ENCODE results near the gene C17orf100. TPM values are rescaled to one million over a fixed set of nuclear protein-coding genes. Genes with fewer than 3 reads are reported as not detected.
"Not testable (repeated sequence)": the region's sequence is repeated elsewhere in the genome, so short reads cannot be mapped to it uniquely, and the experiment has no call there.

Gene C17orf100
- total RNA-seq, 2 experiments from 2014 or later, result 0.69 to 0.70 TPM

DNA sequence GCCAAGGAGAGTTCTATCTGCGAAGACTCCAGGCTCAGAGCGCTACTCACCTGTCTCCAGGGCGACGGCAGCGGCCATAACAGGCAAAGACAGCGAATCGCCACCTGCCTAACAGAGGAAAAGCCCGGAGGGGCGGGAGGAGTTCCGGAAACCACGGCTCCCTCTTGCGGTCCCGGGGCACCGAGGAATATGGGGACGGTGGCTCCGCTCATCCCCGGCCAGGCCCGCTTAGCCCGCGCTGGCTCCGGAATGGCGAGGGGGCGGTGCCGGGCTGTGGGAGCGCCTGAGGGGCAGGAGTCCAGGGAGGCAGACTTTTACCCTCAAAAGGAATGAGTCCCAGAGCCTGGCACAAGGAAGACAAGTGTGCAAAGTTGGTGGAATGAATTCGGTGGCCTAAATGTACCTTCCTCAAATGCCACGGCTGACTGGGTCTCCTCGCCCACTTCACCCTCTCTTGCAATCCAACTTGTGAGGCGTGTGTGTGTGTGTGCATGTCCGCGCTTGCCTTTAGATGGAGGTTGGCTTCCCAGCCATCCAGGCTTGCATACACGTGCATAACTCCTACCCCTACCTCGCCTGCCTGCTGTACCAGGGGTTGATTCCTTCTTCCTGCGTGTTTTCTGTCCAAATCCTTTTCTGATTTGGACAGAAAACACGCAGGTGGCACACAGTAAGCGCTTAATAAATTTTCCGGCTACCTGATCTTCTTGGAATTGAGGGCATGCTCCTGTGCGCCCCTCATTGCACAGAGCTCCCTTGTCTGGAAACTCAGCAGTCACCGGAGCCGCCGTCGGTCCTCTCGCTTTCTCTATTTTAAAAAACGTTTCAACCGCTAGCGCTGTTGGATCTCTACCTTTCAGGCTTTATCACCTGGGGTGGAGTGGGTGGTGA lies 3.5 kb downstream of the C17orf100 start:
- no peaks in the 10 kb centered on the region for H3K27me3 Mint-ChIP-seq
- Histone ChIP-seq H3K36me3 (ENCODE audit: insufficient read depth, low read length) (peaks cover 2% of the 10 kb centered on the region), H3K27ac (ENCODE audit: low read depth in 1 of 2, low read length in 2 of 2) (no peak overlapping the region), H3K27me3 (ENCODE audit: control insufficient read depth in 1 of 2, insufficient read depth in 2 of 2, low read length in 2 of 2) (peaks cover 0 to 4% of the 10 kb centered on the region in 2 experiments), H3K9me3 (ENCODE audit: control insufficient read depth in 1 of 2, insufficient read depth in 1 of 2, low read length in 2 of 2) (peaks cover 0 to 6% of the 10 kb centered on the region in 2 experiments), H3K4me1 (ENCODE audit: insufficient read depth, low read length) (peaks cover 46% of the 10 kb centered on the region), H3K4me3 (ENCODE audit: low read length) (peak overlapping the region; percentile 66)
- intact Hi-C loops (cut with DNase I, micrococcal nuclease), result loop anchor here (5.0 kb wide), 3 partner anchors 102 to 1073 kb away; partner anchors contain the start of genes NLRP1 (in 2 of the 2), RNASEK (in 2 of the 2) and XAF1 (in 2 of the 2)
- ATAC-seq (ENCODE audit: poor library complexity), result no peak
- TF ChIP-seq, protein P1, sequence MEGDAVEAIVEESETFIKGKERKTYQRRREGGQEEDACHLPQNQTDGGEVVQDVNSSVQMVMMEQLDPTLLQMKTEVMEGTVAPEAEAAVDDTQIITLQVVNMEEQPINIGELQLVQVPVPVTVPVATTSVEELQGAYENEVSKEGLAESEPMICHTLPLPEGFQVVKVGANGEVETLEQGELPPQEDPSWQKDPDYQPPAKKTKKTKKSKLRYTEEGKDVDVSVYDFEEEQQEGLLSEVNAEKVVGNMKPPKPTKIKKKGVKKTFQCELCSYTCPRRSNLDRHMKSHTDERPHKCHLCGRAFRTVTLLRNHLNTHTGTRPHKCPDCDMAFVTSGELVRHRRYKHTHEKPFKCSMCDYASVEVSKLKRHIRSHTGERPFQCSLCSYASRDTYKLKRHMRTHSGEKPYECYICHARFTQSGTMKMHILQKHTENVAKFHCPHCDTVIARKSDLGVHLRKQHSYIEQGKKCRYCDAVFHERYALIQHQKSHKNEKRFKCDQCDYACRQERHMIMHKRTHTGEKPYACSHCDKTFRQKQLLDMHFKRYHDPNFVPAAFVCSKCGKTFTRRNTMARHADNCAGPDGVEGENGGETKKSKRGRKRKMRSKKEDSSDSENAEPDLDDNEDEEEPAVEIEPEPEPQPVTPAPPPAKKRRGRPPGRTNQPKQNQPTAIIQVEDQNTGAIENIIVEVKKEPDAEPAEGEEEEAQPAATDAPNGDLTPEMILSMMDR (IDR thresholded peaks at IDR 0.05), result no peak
- peak overlapping the region; percentile 77 for H3K4me3 Mint-ChIP-seq
- peaks cover 17% of the 10 kb centered on the region for H3K36me3 Mint-ChIP-seq (ENCODE audit: low read depth)
- DNase-seq, result peak in 2 of 14 experiments; percentile 24 to 47
- POLR2A ChIA-PET, result no interaction called here
- H3K4me1 Mint-ChIP-seq (ENCODE audit: low read depth), result peaks cover 57% of the 10 kb centered on the region
- no peaks in the 10 kb centered on the region for H3K9me3 Mint-ChIP-seq
- CTCF ChIA-PET, result interaction anchor here (1.2 kb wide), 1 partner anchor 13 kb away, joined by 3 read pairs; no protein-coding TSS in a partner anchor
- peak overlapping the region; percentile 66 for H3K27ac Mint-ChIP-seq

DNA sequence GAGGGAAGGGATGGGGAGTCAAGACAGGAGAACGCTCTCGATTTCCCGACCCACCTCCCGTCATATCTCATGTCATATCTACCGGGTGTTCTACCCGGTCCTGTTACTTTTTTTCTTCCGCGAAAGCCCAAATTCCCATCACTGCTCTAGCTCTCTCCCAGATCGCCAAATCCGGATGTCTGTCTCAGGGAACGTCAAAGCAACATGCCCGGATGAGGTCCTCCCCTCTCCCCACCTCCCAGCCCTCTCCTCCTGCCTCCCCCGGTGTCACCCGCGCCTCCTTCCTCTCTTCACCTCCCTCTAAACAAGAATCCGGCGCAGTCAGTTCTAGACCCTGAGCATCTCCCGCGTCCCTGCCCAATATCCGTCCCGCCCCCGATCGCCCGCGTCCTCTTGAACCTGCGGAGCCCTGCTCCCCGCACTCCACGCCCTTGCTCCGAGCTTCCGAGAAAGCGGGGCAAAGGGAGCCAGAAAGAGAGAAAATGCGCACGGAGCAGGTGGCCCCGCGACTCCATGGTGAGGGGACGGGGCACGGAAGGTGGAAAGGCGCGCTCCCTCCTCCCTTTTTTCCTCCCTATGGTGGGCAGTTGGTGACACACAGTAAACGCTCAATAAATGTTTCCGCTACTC lies 4.3 kb downstream of the C17orf100 start:
- H3K9me3 ChIP-seq (ENCODE audit: control insufficient read depth in 1 of 2, insufficient read depth in 1 of 2, low read length in 2 of 2); H3K27me3 ChIP-seq (ENCODE audit: control insufficient read depth in 1 of 2, insufficient read depth in 2 of 2, low read length in 2 of 2); H3K9me3 Mint-ChIP-seq; H3K27ac ChIP-seq (ENCODE audit: low read depth in 1 of 2, low read length in 2 of 2); H3K27me3 Mint-ChIP-seq; CTCF ChIA-PET; POLR2A ChIA-PET; intact Hi-C loops (cut with DNase I, micrococcal nuclease); ATAC-seq (ENCODE audit: poor library complexity); H3K36me3 ChIP-seq (ENCODE audit: insufficient read depth, low read length); DNase-seq: not testable (repeated sequence)
- Mint-ChIP-seq H3K4me3 (peak overlapping the region; percentile 84), H3K36me3 (ENCODE audit: low read depth) (peaks cover 13% of the 10 kb centered on the region), H3K27ac (peak overlapping the region; percentile 66), H3K4me1 (ENCODE audit: low read depth) (peaks cover 58% of the 10 kb centered on the region)
- peaks cover 46% of the 10 kb centered on the region for H3K4me1 ChIP-seq (ENCODE audit: insufficient read depth, low read length)
- H3K4me3 ChIP-seq (ENCODE audit: low read length), result peak overlapping the region; percentile 66

DNA sequence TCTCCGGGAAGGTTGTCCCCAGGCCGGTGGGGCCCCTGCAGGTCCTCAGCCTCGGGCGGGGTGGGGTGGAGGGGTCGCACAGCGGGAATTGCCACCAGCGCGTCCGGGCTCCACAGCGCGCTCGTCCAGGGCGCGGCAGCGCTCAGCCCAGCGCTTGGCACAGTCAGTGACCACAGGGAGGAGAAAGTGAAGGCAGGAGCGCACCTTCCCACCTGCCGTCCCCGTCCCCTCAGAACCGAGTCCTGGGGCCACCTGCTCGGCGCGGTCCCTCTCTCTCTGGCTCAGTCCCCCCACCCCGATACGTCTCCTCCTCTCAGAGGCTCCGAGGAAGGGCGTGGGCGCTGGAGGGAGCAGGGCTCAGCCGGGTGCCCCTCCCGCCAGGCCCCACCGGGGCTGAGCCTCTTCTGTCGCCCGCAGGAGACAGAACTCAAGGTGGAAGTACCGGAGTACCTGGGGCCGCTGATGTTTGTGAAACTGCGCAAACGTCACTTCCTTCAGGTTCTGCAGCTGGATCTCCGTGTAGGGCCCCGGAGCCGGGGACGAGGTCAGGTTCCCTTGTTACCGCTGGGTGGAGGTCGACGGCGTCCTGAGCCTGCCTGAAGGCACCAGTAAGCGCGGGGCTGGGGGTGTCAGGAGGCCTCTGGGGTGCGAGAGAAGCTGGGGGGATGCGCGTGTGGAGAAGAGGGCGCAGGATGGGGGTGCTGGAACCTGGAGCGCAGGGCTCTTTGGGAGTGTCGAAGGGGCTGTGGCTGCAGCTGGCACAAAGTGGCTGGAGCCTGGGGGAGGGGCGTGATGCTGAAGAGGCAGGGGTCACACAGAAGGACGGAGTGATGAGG lies 5.5 kb downstream of the C17orf100 start:
- POLR2A ChIA-PET, result interaction anchor here (0.8 to 1.1 kb wide), 3 partner anchors 16 to 1737 kb away, joined by 3 to 13 read pairs (median 3); partner anchors contain the start of genes KIAA0753, SLC16A13 and TXNDC17
- H3K9me3 ChIP-seq (ENCODE audit: control insufficient read depth in 1 of 2, insufficient read depth in 1 of 2, low read length in 2 of 2); H3K36me3 ChIP-seq (ENCODE audit: insufficient read depth, low read length); H3K9me3 Mint-ChIP-seq; H3K27me3 Mint-ChIP-seq; intact Hi-C loops (cut with DNase I, micrococcal nuclease); CTCF ChIA-PET; H3K27me3 ChIP-seq (ENCODE audit: control insufficient read depth in 1 of 2, insufficient read depth in 2 of 2, low read length in 2 of 2): not testable (repeated sequence)
- peak overlapping the region; percentile 66 for H3K4me3 ChIP-seq (ENCODE audit: low read length)
- H3K4me3 Mint-ChIP-seq, result peak overlapping the region; percentile 97
- peak; percentile 94 for ATAC-seq (ENCODE audit: poor library complexity)
- H3K27ac Mint-ChIP-seq, result peak overlapping the region; percentile 96
- peaks cover 54% of the 10 kb centered on the region for H3K4me1 Mint-ChIP-seq (ENCODE audit: low read depth)
- peak overlapping the region; percentile 36 to 53 for H3K27ac ChIP-seq (ENCODE audit: low read depth in 1 of 2, low read length in 2 of 2)
- peaks cover 14% of the 10 kb centered on the region for H3K36me3 Mint-ChIP-seq (ENCODE audit: low read depth)
- peaks cover 40% of the 10 kb centered on the region for H3K4me1 ChIP-seq (ENCODE audit: insufficient read depth, low read length)
- peak; percentile 53 to 87 (median 64) for DNase-seq
